Measurements from ENCODE around the gene ATP8B4.

The ATP8B4 gene

GRCh38 chr15:49847423-49848281, 271.4 kb downstream of the ATP8B4 start:
- DNase-seq, result no peak

GRCh38 chr15:49844390-49844789, 274.6 kb downstream of the ATP8B4 start:
- no peak for DNase-seq

- DNase-seq, result no peak
These were observed 275.3 kb downstream of the ATP8B4 start for GRCh38 chr15:49843725-49844124.

GRCh38 chr15:49842031-49842730, 276.9 kb downstream of the ATP8B4 start:
- no peak for DNase-seq

- DNase-seq, result no peak
These were observed 286.5 kb downstream of the ATP8B4 start for GRCh38 chr15:49832511-49832910.

- no peak for DNase-seq
These were observed 287.6 kb downstream of the ATP8B4 start for GRCh38 chr15:49831206-49831965.

- no peak for DNase-seq
These were observed 288.6 kb downstream of the ATP8B4 start for GRCh38 chr15:49830391-49830790.

GRCh38 chr15:49827311-49827710, 291.7 kb downstream of the ATP8B4 start:
- DNase-seq, result no peak

GRCh38 chr15:49826640-49827234, 292.3 kb downstream of the ATP8B4 start:
- DNase-seq, result no peak

GRCh38 chr15:49824775-49825099, 294.3 kb downstream of the ATP8B4 start:
- no peak for DNase-seq

GRCh38 chr15:49823987-49824774, 294.9 kb downstream of the ATP8B4 start:
- DNase-seq, result no peak

- no peak for DNase-seq
These were observed 301.9 kb downstream of the ATP8B4 start for GRCh38 chr15:49817100-49817499.

GRCh38 chr15:49815950-49816349, 303.1 kb downstream of the ATP8B4 start:
- no peak for DNase-seq

GRCh38 chr15:49815526-49815925, 303.5 kb downstream of the ATP8B4 start:
- DNase-seq, result no peak

- DNase-seq, result no peak
These were observed 304.3 kb downstream of the ATP8B4 start for GRCh38 chr15:49814709-49815108.

- no peak for DNase-seq
These were observed 305.4 kb downstream of the ATP8B4 start for GRCh38 chr15:49813625-49814024.

GRCh38 chr15:49810720-49811119, 308.3 kb downstream of the ATP8B4 start:
- DNase-seq, result no peak

GRCh38 chr15:49809894-49810609, 309.0 kb downstream of the ATP8B4 start:
- no peak for DNase-seq

- DNase-seq, result no peak
These were observed 310.7 kb downstream of the ATP8B4 start for GRCh38 chr15:49808341-49808740.
